ENCODE measurements around the gene ERBB4.

DNA sequence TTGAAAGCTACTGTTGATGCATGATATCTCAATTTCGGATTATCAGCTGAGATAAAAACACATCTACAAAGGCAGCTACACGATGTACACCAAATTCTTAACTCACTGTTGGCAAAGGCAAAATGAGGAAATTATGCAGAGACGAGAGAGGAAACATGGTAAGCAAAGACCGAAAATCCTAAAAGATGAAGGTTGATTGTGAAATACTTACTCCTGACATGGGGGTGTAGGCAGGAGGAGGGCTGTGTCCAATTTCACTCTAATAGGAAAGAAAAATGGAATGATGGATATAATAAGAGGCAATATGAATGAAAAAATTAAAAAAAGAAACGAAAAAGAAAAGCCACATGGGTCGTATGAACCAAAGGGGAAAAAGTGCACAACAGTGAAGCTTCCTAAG is 1150.9 kb downstream of the ERBB4 start:
- TF ChIP-seq, protein P1, sequence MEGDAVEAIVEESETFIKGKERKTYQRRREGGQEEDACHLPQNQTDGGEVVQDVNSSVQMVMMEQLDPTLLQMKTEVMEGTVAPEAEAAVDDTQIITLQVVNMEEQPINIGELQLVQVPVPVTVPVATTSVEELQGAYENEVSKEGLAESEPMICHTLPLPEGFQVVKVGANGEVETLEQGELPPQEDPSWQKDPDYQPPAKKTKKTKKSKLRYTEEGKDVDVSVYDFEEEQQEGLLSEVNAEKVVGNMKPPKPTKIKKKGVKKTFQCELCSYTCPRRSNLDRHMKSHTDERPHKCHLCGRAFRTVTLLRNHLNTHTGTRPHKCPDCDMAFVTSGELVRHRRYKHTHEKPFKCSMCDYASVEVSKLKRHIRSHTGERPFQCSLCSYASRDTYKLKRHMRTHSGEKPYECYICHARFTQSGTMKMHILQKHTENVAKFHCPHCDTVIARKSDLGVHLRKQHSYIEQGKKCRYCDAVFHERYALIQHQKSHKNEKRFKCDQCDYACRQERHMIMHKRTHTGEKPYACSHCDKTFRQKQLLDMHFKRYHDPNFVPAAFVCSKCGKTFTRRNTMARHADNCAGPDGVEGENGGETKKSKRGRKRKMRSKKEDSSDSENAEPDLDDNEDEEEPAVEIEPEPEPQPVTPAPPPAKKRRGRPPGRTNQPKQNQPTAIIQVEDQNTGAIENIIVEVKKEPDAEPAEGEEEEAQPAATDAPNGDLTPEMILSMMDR (IDR thresholded peaks at IDR 0.05), result no peak
- no peak for TF ChIP-seq POLR2A (IDR thresholded peaks at IDR 0.05)
- TF ChIP-seq POLR2AphosphoS5 (IDR thresholded peaks at IDR 0.05), result no peak

Data from breast epithelium (tissue), 3 donors.